ENCODE measurements around the gene CHN1. TPM values are rescaled to one million over a fixed set of nuclear protein-coding genes. Genes with fewer than 3 reads are reported as not detected.

Gene CHN1
- polyA plus RNA-seq, 1 donor (not counting 4 experiments of a cell fraction or from before 2014, with no cell fraction given) = 2.3 TPM

DNA sequence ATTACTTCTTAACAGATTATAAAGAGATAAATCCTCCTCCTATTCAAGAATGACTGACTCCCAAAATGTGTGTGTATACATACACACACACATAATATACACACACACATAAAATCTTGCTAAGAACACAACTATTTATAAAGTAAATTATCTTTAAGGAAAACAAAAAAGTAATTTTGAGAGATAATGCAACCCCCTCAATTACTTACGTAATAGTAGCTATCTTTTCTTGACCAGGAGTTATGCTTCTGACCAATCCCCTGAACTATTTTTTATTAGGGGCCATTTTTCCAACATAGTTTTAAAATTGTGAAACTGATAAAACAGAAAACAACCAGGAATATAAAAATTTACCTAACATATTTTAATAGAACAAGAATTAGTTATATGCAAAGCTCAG lies 127.9 kb downstream of the CHN1 start:
- no peaks in the 10 kb centered on the region for H3K27me3 ChIP-seq (ENCODE audit: control insufficient read depth, extremely low read depth, insufficient read depth, low read length)
- no peaks in the 10 kb centered on the region for H3K36me3 ChIP-seq (ENCODE audit: control insufficient read depth in 2 of 2, extremely low read depth in 1 of 2, insufficient read depth in 2 of 2, low read length in 2 of 2)
- no peaks in the 10 kb centered on the region for H3K79me2 ChIP-seq (ENCODE audit: control insufficient read depth, insufficient read depth, low read length)
- no peak for DNase-seq (ENCODE audit: low read depth, low spot score)
- peaks cover 4% of the 10 kb centered on the region for H3K4me1 ChIP-seq (ENCODE audit: control insufficient read depth, extremely low read depth, insufficient read depth, low read length)
- no peaks in the 10 kb centered on the region for H3K9me3 ChIP-seq (ENCODE audit: control insufficient read depth, low read depth, low read length)
- TF ChIP-seq CTCF (optimal IDR thresholded peaks at IDR 0.05 in 1 of 3, IDR thresholded peaks at IDR 0.05 in 1 of 3, conservative IDR thresholded peaks at IDR 0.05 in 1 of 3; ENCODE audit: extremely low read depth in 1 of 3, insufficient read depth in 2 of 3, low read length in 3 of 3) (no peak), EZH2 (IDR thresholded peaks at IDR 0.05; ENCODE audit: low read length) (no peak)
- H2AFZ ChIP-seq (ENCODE audit: control insufficient read depth, low read length) = no peak overlapping the region
- H3K27ac ChIP-seq (ENCODE audit: control insufficient read depth, insufficient read depth, low read length) = no peak overlapping the region
- H3K9ac ChIP-seq (ENCODE audit: control insufficient read depth, extremely low read depth, insufficient read depth, low read length) = no peak overlapping the region
- H4K20me1 ChIP-seq (ENCODE audit: control insufficient read depth, extremely low read depth, insufficient read depth, low read length) = no peaks in the 10 kb centered on the region
- no peaks in the 10 kb centered on the region for H3K9me1 ChIP-seq (ENCODE audit: control insufficient read depth, extremely low read depth, insufficient read depth, low read length)
- H3K4me3 ChIP-seq (ENCODE audit: control insufficient read depth in 2 of 3, extremely low read depth in 1 of 3, insufficient read depth in 2 of 3, low read depth in 1 of 3, low read length in 3 of 3) = no peak overlapping the region
- dilution Hi-C loops (cut with MboI; ENCODE audit: extremely low pct_ligation_motif_present, low sequenced_read_pairs) = no loop called here
- no peak for FAIRE-seq
- H3K4me2 ChIP-seq (ENCODE audit: control insufficient read depth, extremely low read depth, insufficient read depth, low read depth, low read length) = no peak overlapping the region

DNA sequence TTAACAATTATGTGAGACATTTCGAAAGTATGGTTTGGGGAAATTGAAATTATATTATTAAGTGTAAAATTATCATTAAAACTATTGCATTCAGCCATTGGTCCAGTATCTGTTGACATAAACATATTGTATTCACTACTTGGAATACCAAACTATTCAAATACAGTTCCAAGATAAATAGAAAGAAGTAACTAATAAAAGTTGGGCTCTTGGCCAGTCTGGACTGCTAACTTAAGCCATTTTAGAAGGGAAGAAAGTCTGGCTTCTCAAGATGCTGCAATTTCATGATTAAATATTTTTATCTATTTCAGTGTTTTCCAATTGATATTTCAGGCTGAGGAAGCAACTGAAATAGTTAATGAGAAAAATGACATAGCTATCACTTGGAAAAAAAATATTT lies 131.1 kb downstream of the CHN1 start:
- H4K20me1 ChIP-seq (ENCODE audit: control insufficient read depth, extremely low read depth, insufficient read depth, low read length) = no peaks in the 10 kb centered on the region
- TF ChIP-seq CTCF (optimal IDR thresholded peaks at IDR 0.05 in 1 of 3, IDR thresholded peaks at IDR 0.05 in 1 of 3, conservative IDR thresholded peaks at IDR 0.05 in 1 of 3; ENCODE audit: extremely low read depth in 1 of 3, insufficient read depth in 2 of 3, low read length in 3 of 3) = no peak
- TF ChIP-seq EZH2 (IDR thresholded peaks at IDR 0.05; ENCODE audit: low read length) = no peak
- peaks cover 4% of the 10 kb centered on the region for H3K4me1 ChIP-seq (ENCODE audit: control insufficient read depth, extremely low read depth, insufficient read depth, low read length)
- FAIRE-seq (no peak), DNase-seq (ENCODE audit: low read depth, low spot score) (no peak)
- no peak overlapping the region for H3K9ac ChIP-seq (ENCODE audit: control insufficient read depth, extremely low read depth, insufficient read depth, low read length)
- H3K27me3 ChIP-seq (ENCODE audit: control insufficient read depth, extremely low read depth, insufficient read depth, low read length) = no peaks in the 10 kb centered on the region
- H3K79me2 ChIP-seq (ENCODE audit: control insufficient read depth, insufficient read depth, low read length) = no peaks in the 10 kb centered on the region
- H3K9me1 ChIP-seq (ENCODE audit: control insufficient read depth, extremely low read depth, insufficient read depth, low read length) = no peaks in the 10 kb centered on the region
- H3K4me2 ChIP-seq (ENCODE audit: control insufficient read depth, extremely low read depth, insufficient read depth, low read depth, low read length) = no peak overlapping the region
- dilution Hi-C loops (cut with MboI; ENCODE audit: extremely low pct_ligation_motif_present, low sequenced_read_pairs) = no loop called here
- H3K9me3 ChIP-seq (ENCODE audit: control insufficient read depth, low read depth, low read length) = no peaks in the 10 kb centered on the region
- no peak overlapping the region for H3K4me3 ChIP-seq (ENCODE audit: control insufficient read depth in 2 of 3, extremely low read depth in 1 of 3, insufficient read depth in 2 of 3, low read depth in 1 of 3, low read length in 3 of 3)
- no peak overlapping the region for H2AFZ ChIP-seq (ENCODE audit: control insufficient read depth, low read length)
- no peaks in the 10 kb centered on the region for H3K36me3 ChIP-seq (ENCODE audit: control insufficient read depth in 2 of 2, extremely low read depth in 1 of 2, insufficient read depth in 2 of 2, low read length in 2 of 2)
- no peak overlapping the region for H3K27ac ChIP-seq (ENCODE audit: control insufficient read depth, insufficient read depth, low read length)
